K562 (cell line): ENCODE measurements around the gene KCTD13. TPM values are rescaled to one million over a fixed set of nuclear protein-coding genes. Genes with fewer than 3 reads are reported as not detected.

Experiments
- ATF7 ChIP-seq: fragments of 450-650 bp; IDR thresholded peaks from 2 replicates; pipeline ENCODE4 v1.7.1; 2014; ENCODE audit warnings: mild to moderate bottlenecking, moderate library complexity
- BCLAF1 ChIP-seq, 2 experiments: fragments of 450-650 bp in 1 of 2; IDR thresholded peaks; 2 replicates each; pipeline ENCODE4 v1.6.1; 2011 to 2017; ENCODE audit warnings: low read depth in 2 of 2, antibody characterized with exemption in 1 of 2, borderline replicate concordance in 1 of 2, low read length in 1 of 2, mild to moderate bottlenecking in 1 of 2, mixed read lengths in 1 of 2; ENCODE audit not compliant: control insufficient read depth in 1 of 2
- CGGBP1 ChIP-seq: fragments of 250-450 bp; sonication (Bioruptor Pico); IDR thresholded peaks from 2 replicates; pipeline ENCODE4 v1.9.0; 2021; ENCODE audit warnings: mild to moderate bottlenecking
- DMBX1 ChIP-seq: fragments of 250-450 bp; sonication (Bioruptor Pico); IDR thresholded peaks from 2 replicates; pipeline ENCODE4 v1.8.0; 2022; ENCODE audit warnings: inconsistent platforms, mild to moderate bottlenecking, moderate library complexity, borderline replicate concordance
- E2F5 ChIP-seq: sonication (generic); formaldehyde crosslinking; IDR thresholded peaks from 2 replicates; pipeline ENCODE4 v1.8.0; 2022; ENCODE audit warnings: mild to moderate bottlenecking, missing genetic modification reagents
- ETV6 ChIP-seq, 3 experiments: fragments of 150-350 bp in 1 of 3; sonication (generic) in 1 of 3; formaldehyde crosslinking in 1 of 3; IDR thresholded peaks; 2 replicates each; pipeline versions ENCODE4 v1.6.1 to v1.8.0; 2014 to 2022; ENCODE audit warnings: borderline replicate concordance in 2 of 3, low read depth in 2 of 3, antibody characterized with exemption in 1 of 3, low read length in 1 of 3, mild to moderate bottlenecking in 1 of 3, missing genetic modification reagents in 1 of 3
- FOXJ2 ChIP-seq: fragments of 200-800 bp; sonication (Bioruptor generic); IDR thresholded peaks from 2 replicates; pipeline ENCODE4 v1.6.1; 2016; ENCODE audit warnings: missing genetic modification characterization, missing compliant biosample characterization
- GTF2F1 ChIP-seq: IDR thresholded peaks from 2 replicates; pipeline ENCODE4 v1.6.1; 2011; ENCODE audit warnings: low read depth, low read length, improper control_type of control experiment
- HDAC6 ChIP-seq: IDR thresholded peaks from 2 replicates; pipeline ENCODE4 v1.6.1; 2012; ENCODE audit warnings: low read depth, mild to moderate bottlenecking, control low read depth, inconsistent platforms, low read length, moderate library complexity
- HDGF ChIP-seq: fragments of 450-650 bp; IDR thresholded peaks from 2 replicates; pipeline ENCODE4 v1.6.1; 2016
- HMBOX1 ChIP-seq: sonication (generic); IDR thresholded peaks from 2 replicates; pipeline ENCODE4 v1.6.1; 2016
- POLR3G ChIP-seq: IDR thresholded peaks from 2 replicates; pipeline ENCODE4 v1.6.1; 2011; ENCODE audit not compliant: insufficient read length, insufficient replicate concordance; ENCODE audit errors: extremely low read depth
- XRCC3 ChIP-seq: fragments of 450-650 bp; IDR thresholded peaks from 2 replicates; pipeline ENCODE4 v1.6.1; 2017; ENCODE audit warnings: mild to moderate bottlenecking, moderate library complexity
- ZC3H4 ChIP-seq: sonication (generic); formaldehyde crosslinking; IDR thresholded peaks from 2 replicates; pipeline ENCODE4 v1.9.0; 2021; ENCODE audit warnings: missing genetic modification reagents, borderline replicate concordance
- ZNF395 ChIP-seq: fragments of 200-800 bp; sonication (Bioruptor generic); IDR thresholded peaks from 2 replicates; pipeline ENCODE4 v1.6.1; 2017; ENCODE audit warnings: missing genetic modification characterization, missing compliant biosample characterization
- ZNF408 ChIP-seq: fragments of 250-450 bp; sonication (Bioruptor Pico); IDR thresholded peaks from 2 replicates; pipeline ENCODE4 v1.4.0; 2020; ENCODE audit warnings: low read depth, mild to moderate bottlenecking, moderate library complexity
- ZNF512 ChIP-seq: IDR thresholded peaks from 2 replicates; pipeline ENCODE4 v1.6.1; 2016; ENCODE audit warnings: missing genetic modification characterization, missing compliant biosample characterization
- ZNF57 ChIP-seq: fragments of 450-650 bp; formaldehyde crosslinking; IDR thresholded peaks from 2 replicates; pipeline ENCODE4 v1.4.0; 2020; ENCODE audit warnings: mild to moderate bottlenecking, moderate library complexity
- polyA plus RNA-seq, 8 experiments: library from polyadenylated mRNA; depleted of rRNA in 4 of 8; stranded (reverse) in 5 of 8; unstranded in 3 of 8; fragments of >200 nt; fragmentation: Nextera tagmentation in 2 of 8; fragmentation: Illumina TruSeq in 1 of 8; extraction: Ambion mirVana in 2 of 8; extraction: Trizol in 1 of 8; gene quantifications; 2 replicates each; pipeline versions ENCODE4 v1.2.1 to v1.2.3, GENCODE V29; 2011 to 2014; ENCODE audit warnings: inconsistent platforms in 1 of 8, missing spikeins in 1 of 8
- total RNA-seq, 7 experiments: library from RNA; depleted of rRNA in 6 of 7; stranded (reverse); fragments of >200 nt in 6 of 7; fragmentation: Illumina TruSeq in 2 of 7; extraction: Trizol in 2 of 7; gene quantifications; 2 replicates each; pipeline versions ENCODE4 v1.2.1 to v1.2.3, GENCODE V29; 2011 to 2021; ENCODE audit warnings: low replicate concordance in 1 of 7

Gene KCTD13
- total and polyA plus RNA-seq, 9 of the 15 experiments (the other 6 are each of a cell fraction or from before 2014, with no cell fraction given) = 1.0 to 20.6 (median 9.8) TPM

- TF ChIP-seq ZNF395 (CRISPR knock-in tag) (no peak), GTF2F1 (no peak), ZNF57 (CRISPR knock-in tag) (no peak), HDGF (no peak), ZC3H4 (CRISPR knock-in tag) (no peak), ETV6 (IDR thresholded peaks at IDR 0.05; ENCODE audit: borderline replicate concordance in 1 of 2, low read depth in 2 of 2, low read length in 1 of 2) (peak; percentile 47 to 79; a peak in 2 of 4 replicates), ETV6 (CRISPR knock-in tag; IDR thresholded peaks at IDR 0.05; ENCODE audit: borderline replicate concordance) (no peak), BCLAF1 (IDR thresholded peaks at IDR 0.05; ENCODE audit: borderline replicate concordance in 1 of 2, control insufficient read depth in 1 of 2, low read depth in 2 of 2, low read length in 1 of 2) (peak; percentile 74 to 99; a peak in 3 of 4 replicates), ATF7 (peak; percentile 100), XRCC3 (no peak), HMBOX1 (no peak), FOXJ2 (no peak), HDAC6 (no peak), DMBX1 (CRISPR knock-in tag) (no peak), ZNF408 (no peak), POLR3G (no peak), CGGBP1 (no peak), ZNF512 (tag) (no peak), E2F5 (CRISPR knock-in tag) (no peak)
These were observed 63.0 kb downstream of the KCTD13 start, which contains the start of gene CDIPT (continued) for GRCh38 chr16:29862884-29863668.
